ENCODE results near the gene WDR6.

The WDR6 gene, protein sequence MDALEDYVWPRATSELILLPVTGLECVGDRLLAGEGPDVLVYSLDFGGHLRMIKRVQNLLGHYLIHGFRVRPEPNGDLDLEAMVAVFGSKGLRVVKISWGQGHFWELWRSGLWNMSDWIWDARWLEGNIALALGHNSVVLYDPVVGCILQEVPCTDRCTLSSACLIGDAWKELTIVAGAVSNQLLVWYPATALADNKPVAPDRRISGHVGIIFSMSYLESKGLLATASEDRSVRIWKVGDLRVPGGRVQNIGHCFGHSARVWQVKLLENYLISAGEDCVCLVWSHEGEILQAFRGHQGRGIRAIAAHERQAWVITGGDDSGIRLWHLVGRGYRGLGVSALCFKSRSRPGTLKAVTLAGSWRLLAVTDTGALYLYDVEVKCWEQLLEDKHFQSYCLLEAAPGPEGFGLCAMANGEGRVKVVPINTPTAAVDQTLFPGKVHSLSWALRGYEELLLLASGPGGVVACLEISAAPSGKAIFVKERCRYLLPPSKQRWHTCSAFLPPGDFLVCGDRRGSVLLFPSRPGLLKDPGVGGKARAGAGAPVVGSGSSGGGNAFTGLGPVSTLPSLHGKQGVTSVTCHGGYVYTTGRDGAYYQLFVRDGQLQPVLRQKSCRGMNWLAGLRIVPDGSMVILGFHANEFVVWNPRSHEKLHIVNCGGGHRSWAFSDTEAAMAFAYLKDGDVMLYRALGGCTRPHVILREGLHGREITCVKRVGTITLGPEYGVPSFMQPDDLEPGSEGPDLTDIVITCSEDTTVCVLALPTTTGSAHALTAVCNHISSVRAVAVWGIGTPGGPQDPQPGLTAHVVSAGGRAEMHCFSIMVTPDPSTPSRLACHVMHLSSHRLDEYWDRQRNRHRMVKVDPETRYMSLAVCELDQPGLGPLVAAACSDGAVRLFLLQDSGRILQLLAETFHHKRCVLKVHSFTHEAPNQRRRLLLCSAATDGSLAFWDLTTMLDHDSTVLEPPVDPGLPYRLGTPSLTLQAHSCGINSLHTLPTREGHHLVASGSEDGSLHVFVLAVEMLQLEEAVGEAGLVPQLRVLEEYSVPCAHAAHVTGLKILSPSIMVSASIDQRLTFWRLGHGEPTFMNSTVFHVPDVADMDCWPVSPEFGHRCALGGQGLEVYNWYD

DNA sequence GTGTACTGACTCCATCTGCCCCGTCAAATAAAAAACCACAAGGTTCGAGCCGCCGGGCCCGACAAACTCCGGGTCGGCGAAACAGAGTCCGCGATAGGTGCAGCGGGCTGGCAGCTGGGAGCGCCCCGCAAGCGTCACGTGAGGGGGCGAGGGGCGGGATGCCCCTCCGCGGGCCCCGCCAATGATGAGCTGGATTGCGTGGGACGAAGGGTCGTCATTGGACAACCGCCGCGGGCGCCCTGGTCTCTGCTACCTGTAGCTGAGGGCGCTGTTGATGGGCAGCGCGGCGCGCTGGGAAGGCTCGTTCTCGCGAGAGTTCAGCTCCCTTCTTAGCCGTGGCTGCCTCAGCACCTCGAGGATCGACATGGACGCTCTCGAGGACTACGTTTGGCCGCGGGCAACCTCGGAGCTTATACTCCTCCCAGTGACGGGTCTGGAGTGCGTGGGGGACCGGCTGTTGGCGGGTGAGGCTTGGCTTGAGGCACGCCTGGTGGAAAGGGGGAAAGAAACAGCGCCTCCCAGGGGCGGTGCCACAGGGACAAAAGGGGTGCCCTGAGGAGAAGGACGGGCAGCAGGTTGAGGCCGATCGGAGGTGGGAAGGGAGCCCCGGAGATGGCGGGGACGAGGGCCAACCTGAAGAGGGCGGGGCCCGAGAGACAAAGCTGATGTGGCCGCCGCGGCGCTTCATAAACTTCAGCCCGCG is at the start of gene WDR6:
TSS of gene WDR6 (plus strand) at position 324 of the 703 bp plus-strand sequence. CDS start at position 365, 41 bp downstream.
- DNase-seq (ENCODE audit: low read depth), result peak; percentile 95

DNA sequence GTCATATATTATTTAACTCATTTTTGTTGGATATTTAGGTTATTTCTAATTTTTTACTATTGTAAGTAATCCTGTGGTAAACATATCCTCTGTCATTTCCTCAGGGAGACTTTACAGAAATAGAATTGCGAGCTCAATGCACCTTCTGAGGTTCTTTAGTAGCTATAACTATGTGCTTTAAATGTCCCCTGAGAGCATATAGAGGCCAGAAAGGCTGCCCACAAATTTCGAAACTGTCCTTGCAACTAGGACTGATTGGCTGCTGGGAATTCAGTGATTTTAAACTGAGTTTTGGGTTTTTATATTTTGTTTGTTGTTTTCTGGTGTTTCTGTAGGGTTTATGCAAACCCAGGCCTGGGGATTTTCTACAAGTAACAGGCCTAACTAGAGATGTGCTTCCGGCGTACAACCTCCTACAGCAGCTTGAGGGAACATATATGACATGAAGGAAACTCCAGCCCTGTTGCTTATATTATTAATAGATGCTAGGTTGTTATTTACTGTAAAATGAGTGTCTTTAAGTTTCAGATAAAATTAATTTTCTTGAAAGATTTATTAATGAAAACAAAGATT is 46.3 kb upstream of the WDR6 start:
- DNase-seq (ENCODE audit: low read depth), result no peak

DNA sequence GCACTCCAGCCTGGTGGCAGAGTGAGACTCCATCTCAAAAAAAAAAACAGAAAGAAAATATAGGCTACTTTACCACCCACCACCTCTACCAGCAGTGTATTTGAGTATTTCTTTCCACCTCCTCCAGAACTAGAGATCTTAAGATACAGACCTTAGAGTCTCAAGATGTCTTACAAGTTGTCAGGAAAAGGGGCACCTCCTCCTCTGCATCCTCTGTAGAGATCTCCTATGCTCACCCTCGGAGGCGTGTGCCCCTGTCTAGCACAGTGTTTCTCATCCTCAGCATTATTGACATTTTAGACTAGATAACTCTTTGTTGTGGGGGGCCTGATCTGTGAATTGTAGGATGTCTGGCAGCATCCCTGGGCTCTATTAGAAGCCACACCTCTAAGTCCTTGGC is 44.9 kb upstream of the WDR6 start:
- no peak for DNase-seq (ENCODE audit: low read depth)

DNA sequence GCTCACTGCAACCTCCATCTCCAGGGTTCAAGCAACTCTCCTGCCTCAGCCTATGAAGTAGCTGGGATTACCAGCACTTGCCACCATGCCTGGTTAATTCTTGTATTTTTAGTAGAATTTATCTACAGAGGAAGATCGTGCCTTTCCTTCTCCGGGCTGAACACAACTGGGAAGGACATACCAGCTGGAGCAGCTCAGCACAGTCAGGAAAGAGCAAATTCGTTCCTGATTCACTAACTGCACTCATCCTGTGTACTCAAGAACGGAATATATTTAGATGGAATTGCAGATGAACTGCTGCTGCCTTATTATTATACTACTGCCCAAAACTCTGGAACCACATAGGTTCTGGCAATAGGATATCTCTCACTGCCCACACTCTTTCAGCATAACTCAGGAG is 44.3 kb upstream of the WDR6 start:
- no peak for DNase-seq (ENCODE audit: low read depth)

DNA sequence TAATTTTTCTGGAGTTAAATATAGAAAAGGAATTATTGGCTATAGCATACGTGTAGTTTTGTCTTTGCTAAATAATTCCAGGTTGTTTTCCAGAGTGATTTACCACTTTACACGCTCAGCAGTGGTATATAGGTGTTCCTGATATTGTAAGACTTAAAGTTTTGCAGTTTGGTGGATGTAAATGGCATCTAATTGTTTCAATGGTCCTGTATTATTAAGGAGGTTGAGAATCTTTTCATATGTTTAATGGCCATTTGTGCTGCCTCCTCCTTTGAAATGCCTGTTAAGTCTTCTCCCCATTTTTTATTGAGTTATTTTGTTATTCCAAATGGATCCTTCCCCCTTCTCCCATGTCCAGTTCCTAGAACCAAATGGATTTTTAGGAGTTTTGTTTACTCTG is 43.6 kb upstream of the WDR6 start:
- DNase-seq (ENCODE audit: low read depth), result no peak

DNA sequence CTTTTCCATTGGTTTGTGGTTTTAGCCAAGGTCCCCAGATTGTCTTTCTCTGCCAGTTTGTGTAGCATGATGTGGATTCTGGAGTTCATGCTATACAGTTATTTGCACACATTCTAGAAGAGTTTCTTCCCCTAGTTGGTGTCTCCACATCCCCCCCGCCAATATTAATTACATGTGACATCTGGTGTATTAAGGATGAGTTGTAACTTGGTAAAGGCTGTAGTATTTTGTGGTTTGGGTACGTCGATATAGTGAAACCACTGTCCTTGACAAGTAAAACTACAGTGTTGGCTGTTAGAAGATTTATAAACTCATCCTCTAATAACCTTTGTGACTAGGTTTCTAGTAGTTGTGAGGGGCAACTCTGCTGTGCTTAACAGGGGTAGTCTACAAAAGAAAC is 40.8 kb upstream of the WDR6 start:
- no peak for DNase-seq (ENCODE audit: low read depth)

DNA sequence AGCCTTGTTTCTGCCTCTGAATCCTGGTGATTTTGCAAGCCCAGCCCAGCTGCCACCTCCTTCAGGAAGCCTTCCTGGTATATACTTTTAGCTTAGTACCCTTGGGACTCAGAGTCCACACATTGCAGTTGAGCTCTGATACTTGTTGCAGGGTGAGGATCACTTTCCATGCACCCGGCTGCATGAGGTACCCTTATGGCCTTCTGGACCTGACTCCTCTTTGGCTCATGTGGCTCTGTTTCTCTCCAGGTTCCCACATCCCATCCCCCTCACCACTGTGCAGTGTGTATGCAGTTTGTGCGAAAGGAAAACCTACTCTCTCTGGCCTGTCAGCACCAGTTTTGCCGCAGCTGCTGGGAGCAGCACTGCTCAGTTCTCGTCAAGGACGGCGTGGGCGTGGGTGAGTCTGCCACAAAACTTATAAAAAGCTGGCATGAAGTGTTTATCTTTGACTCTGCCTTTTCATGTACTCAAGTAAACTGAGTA is 40.3 kb upstream of the WDR6 start:
- DNase-seq (ENCODE audit: low read depth), result peak; percentile 17

DNA sequence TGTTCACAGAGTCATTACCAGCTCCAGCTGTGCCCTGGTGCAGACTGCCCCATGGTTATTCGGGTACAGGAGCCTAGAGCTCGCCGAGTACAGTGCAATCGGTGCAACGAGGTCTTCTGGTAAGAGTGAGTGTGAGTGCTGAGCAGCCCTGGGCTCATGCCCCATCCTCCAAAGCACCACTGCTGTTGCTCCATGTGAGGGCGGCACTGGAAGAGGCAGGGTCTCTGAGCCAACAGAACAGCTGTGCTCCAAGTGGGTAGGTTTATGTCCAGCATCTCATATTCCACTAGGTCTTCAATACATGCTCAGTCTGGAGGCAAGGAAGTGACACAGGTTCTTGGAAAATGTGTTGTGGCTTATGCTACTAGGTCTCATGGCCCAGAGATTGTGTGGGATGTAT is 36.6 kb upstream of the WDR6 start:
- no peak for DNase-seq (ENCODE audit: low read depth)

DNA sequence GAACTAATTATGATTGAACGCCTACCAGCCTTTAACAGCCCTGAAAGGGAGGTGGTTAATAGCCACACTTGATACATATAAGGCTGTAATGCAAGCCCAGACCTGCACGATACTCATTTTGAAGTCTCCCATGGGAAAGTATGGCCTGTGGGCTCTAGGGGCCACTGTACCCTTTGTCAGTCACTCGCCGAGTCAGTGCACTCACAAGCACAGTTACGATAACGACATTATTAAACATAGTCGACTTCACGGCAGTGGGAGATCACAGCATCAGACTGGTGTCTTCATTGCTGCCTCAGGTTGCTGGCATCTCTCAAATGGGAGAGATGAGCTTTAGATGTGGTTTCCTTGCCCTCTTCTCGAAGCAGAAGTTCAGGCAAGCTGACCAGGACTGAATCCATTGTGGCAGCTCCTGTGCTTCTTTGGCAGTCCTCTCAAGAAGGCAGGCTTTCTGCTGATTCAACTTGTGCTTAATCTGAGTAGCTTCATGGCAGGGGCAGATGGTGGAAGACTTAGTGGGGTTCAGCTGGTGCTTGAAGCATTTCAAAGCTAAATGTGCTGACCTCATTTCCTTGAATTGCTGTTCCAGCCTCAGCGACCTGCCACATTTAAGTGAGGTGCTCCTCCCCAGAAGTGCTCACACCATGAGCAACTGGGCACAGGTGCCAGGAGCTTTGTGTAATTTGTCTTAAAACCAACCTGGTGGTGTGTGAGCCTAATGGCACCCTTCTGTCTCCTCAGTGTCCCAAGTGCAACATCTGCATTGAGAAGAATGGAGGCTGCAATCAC is 32.9 kb upstream of the WDR6 start:
- DNase-seq (ENCODE audit: low read depth), result no peak

DNA sequence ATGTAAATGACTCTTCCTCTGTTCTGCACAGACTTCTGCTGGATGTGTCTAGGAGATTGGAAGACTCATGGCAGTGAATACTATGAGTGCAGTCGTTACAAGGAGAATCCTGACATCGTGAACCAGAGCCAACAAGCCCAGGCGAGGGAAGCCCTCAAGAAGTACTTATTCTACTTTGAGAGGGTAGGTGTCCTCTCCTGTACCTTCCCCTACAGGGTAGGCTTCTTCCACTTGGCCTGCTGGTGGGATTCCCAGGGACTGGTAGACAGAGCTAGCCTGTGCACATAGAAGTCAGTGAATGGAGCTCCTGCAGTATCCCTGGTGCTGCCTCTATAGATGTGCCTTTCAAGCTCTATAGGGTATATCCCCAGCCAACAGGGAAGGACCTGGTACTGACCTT is 27.7 kb upstream of the WDR6 start:
- no peak for DNase-seq (ENCODE audit: low read depth)

DNA sequence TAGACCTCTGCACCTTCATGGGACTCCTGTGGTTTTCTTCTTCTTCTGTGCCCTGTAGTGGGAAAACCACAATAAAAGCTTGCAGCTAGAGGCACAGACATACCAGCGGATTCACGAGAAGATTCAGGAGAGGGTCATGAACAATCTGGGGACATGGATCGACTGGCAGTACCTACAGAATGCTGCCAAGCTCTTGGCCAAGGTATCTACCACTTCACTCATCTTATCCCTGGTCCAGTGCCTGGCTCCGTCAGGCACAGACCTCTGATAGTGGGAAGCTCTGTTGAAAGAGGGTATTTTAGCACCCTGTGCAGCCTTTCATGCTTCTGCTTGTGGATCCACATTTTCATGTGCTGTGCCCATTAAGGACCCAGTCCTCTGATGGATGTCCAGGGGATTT is 26.9 kb upstream of the WDR6 start:
- DNase-seq (ENCODE audit: low read depth), result no peak

DNA sequence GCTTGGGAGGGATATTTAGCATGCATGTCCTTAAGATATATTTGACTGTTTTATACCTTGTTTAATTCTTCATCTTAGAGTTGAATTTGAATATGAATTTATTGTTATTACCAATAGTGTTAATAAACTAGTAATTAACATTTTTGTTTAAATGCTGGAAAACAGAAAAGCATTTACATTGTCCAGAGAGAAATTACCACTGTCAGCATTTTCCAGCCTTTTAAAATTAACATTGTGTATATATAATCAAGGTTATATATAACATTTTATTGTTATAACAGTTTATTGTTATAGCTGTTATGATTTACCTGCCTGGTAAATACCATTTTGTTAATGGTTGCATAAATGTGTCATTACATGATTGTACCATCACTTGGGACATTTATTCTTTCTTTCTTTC is 25.2 kb upstream of the WDR6 start:
- DNase-seq (ENCODE audit: low read depth), result no peak

DNA sequence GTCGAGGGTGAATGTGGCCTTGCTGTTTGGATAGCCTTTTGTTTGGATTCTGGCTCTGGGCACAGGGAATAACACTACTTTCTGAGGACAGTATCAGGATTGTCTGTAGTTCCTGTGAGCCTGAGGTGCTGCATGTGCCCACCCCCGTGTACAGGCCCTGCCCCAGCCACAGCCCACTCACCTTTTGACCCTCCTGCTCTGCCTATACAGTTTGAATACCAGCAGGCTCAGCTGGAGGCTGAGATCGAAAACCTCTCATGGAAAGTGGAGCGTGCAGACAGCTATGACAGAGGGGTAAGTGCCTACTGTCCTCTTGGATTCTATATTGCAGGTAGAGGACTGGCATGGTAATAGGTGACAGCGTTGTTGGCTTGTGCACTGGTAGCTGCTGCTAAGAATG is 24.5 kb upstream of the WDR6 start:
- no peak for DNase-seq (ENCODE audit: low read depth)

DNA sequence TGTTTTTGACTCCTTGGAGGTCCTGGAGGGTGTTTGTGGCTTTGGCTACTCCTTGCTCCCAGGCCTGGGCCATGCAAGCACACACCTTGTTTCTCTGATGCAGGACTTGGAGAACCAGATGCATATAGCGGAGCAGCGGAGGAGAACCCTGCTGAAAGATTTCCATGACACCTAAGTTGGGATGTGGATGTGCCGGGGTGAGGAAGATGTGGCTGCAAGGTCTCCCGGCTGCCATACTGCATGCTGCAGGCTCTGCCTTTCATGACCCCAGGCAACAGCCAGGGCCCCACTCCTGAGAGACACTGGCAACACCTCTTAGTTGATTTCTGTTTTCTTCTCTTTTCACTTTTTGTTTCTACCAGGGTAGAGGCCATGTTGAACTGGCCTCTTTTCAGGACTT is 24.1 kb upstream of the WDR6 start:
- no peak for DNase-seq (ENCODE audit: low read depth)

DNA sequence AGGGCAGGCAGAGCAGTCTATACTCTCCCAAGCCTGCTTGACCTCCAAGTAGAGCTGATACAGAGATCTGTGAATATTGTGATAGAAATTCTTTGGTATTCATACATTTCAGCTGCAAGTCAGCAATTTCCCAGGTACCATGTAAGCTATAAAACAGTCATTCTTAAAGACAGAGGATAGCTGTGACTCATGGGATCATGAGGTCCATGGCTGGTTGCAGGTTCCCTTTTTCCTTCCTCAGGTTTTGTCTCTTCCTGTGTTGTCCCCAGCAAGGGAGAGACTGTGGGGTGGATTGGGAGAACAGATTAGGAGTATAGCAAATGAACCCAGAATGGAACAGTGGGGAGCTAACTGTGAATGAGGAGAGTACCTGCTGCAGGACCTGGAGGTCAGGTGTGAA is 22.5 kb upstream of the WDR6 start:
- no peak for DNase-seq (ENCODE audit: low read depth)

DNA sequence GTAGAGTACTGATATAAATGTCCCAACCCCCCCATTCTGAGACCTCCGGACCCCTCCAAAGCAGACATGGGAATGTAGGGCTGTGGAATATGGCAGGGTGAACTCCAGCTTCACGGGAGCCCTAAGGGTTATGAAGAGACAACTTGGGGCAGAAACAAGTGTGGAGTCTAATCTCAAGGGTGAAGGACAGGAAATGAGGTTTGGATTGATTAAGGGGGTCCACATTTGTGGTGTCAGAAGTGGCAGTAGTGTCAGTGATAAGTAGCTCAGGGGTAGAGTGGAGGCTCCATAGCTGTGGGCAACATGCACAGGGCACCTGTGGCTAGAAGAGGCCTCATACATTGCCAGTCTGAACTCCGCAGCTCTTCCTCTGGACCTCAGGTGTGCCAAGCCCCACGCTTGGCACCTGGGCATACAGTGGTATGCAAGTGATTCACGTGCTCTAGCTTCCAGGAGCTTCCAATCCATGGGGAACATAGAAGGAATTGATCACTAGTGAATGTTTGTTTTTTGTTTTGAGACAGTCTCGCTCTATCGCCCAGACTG is 21.3 kb upstream of the WDR6 start:
- DNase-seq (ENCODE audit: low read depth), result no peak

DNA sequence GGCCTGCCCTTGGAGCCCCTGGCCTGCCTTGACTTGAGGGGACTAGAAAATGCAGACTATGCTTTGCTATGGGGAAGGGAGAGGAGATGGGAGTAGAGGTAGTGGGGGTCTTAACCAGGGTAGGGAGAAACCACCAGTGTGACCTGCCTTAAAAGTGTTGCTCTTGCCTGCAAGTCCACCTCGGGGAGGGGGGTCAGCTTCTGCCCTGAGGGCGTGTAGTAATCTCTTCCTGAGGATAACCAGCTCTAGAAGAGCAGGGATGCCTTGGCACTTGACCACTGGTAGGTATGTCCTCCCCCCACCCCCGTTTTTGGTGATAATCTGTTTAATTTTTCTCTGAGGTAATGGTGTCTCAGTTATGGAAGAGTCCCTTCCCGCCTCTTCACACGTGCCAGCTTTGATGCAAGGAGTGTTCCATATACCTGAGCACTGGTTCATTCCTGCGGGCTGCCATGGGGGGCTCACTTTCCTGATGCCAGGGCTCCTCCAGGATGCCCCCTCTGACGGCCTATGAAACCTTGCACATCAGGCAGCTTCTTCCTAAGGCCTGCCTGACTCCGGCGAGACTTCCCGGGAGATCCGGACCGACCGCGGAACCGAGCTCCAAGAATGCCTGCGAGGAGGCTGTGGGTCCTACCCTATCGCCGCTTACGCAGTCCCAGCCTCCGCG is 17.9 kb upstream of the WDR6 start:
- no peak for DNase-seq (ENCODE audit: low read depth)

DNA sequence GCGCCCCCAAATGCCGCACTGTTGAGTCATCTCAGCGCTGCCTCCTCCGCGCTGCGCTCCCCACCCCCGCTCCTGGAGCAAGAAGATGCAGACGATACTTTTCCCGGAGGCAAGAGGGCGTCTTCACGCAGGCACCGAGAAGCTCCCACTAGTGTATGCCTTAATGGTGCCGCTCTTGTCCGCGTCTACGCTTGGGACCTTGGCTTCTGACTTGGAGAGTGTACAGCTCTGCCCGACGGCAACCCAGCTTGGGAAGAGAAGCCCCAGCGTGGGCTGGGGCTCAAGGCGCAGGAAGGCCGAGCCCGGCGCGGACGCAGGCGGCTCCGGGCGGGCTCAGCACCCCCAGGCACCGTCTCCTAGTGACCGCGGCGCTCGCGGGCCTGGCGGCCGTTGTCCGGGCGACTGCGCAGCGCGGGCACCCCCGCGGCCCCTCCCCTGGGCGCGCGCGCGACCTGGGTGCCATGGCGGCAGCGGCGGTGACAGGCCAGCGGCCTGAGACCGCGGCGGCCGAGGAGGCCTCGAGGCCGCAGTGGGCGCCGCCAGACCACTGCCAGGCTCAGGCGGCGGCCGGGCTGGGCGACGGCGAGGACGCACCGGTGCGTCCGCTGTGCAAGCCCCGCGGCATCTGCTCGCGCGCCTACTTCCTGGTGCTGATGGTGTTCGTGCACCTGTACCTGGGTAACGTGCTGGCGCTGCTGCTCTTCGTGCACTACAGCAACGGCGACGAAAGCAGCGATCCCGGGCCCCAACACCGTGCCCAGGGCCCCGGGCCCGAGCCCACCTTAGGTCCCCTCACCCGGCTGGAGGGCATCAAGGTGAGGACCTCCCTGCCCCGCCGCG is 17.2 kb upstream of the WDR6 start, which contains the start of gene P4HTM:
TSS of gene P4HTM (plus strand) at position 446 of the 840 bp plus-strand sequence. CDS start at position 462, 16 bp downstream.
- DNase-seq (ENCODE audit: low read depth), result peak; percentile 76
